GM18951 (cell line): ENCODE measurements around the gene VGLL1.

Experiments
- POLR2A ChIP-seq: IDR thresholded peaks from 4 replicates; pipeline ENCODE4 v1.6.1; 2011; ENCODE audit warnings: mild to moderate bottlenecking; ENCODE audit not compliant: insufficient read length, insufficient read depth; ENCODE audit errors: extremely low read depth
- in situ Hi-C: fragments of 300-500 bp; cut with MboI; formaldehyde crosslinking; loops from one replicate; pipeline ENCODE4 v1.12.0; 2022; ENCODE audit warnings: low sequenced_read_pairs, mixed read lengths, inconsistent platforms; ENCODE audit not compliant: unreplicated experiment

The VGLL1 gene

GRCh38 chrX:136531951-136532350 is at the start of gene VGLL1:
Gene VGLL1, plus strand, starts transcription at chrX:136532215. Its CDS starts 3,806 bp downstream, at chrX:136536021.
- in situ Hi-C loops: no loop called here
- no peak for TF ChIP-seq POLR2A

- in situ Hi-C loops: no loop called here
- no peak for TF ChIP-seq POLR2A
Observed at GRCh38 chrX:136487647-136488046, 44.4 kb upstream of the VGLL1 start, which contains the start of gene BRS3. Gene BRS3, plus strand, starts transcription at chrX:136487947. Its CDS starts 168 bp downstream, at chrX:136488115.

GRCh38 chrX:136488706-136489105 is 43.3 kb upstream of the VGLL1 start:
- in situ Hi-C loops: no loop called here
- TF ChIP-seq POLR2A: no peak

- TF ChIP-seq POLR2A: no peak
- in situ Hi-C loops: no loop called here
Observed at GRCh38 chrX:136491832-136492231, 40.2 kb upstream of the VGLL1 start.

- in situ Hi-C loops: no loop called here
- no peak for TF ChIP-seq POLR2A
Observed at GRCh38 chrX:136493011-136493410, 39.0 kb upstream of the VGLL1 start.

GRCh38 chrX:136495043-136495442 is 37.0 kb upstream of the VGLL1 start:
- TF ChIP-seq POLR2A: no peak
- in situ Hi-C loops: no loop called here

- no peak for TF ChIP-seq POLR2A
- in situ Hi-C loops: no loop called here
Observed at GRCh38 chrX:136496186-136496763, 35.7 kb upstream of the VGLL1 start.

GRCh38 chrX:136496764-136497555 is 35.1 kb upstream of the VGLL1 start:
- in situ Hi-C loops: no loop called here
- peak; percentile 61 for TF ChIP-seq POLR2A

GRCh38 chrX:136497556-136498052 is 34.4 kb upstream of the VGLL1 start, which contains the start of gene HTATSF1:
Gene HTATSF1, plus strand, starts transcription at chrX:136497592. Its CDS starts 93 bp downstream, at chrX:136497685.
- TF ChIP-seq POLR2A: no peak
- in situ Hi-C loops: no loop called here

- no peak for TF ChIP-seq POLR2A
- in situ Hi-C loops: no loop called here
Observed at GRCh38 chrX:136519069-136519468, 12.9 kb upstream of the VGLL1 start.

GRCh38 chrX:136523770-136524169 is 8.2 kb upstream of the VGLL1 start:
- in situ Hi-C loops: no loop called here
- TF ChIP-seq POLR2A: no peak

GRCh38 chrX:136525738-136526606 is 6.0 kb upstream of the VGLL1 start:
- in situ Hi-C loops: no loop called here
- no peak for TF ChIP-seq POLR2A
